IMR-90 (cell line): ENCODE data around the gene PRLH. TPM values are rescaled to one million over a fixed set of nuclear protein-coding genes. Genes with fewer than 3 reads are reported as not detected.
A peak's percentile ranks its signal among the peaks of the same experiment; 100 is the strongest.

Experiments used
- ATAC-seq: fragments of 200-7000 bp; cut with Tn5 transposase; 2 replicates; pipeline ENCODE4 v1.9.1; 2020; ENCODE audit warnings: low read depth, mild to moderate bottlenecking, moderate library complexity
- BruUV-seq: library from RNA; stranded (reverse); fragments of 400-500 nt; replicated peaks from 2 replicates; lab custom pipeline; 2021; lab: Mats Ljungman, UMichigan
- CTCF ChIA-PET: fragments of 300-600 bp; formaldehyde crosslinking; extraction: SDS; loops from one replicate; lab custom pipeline; 2021; ENCODE audit warnings: antibody characterized with exemption; lab: Yijun Ruan, JAX
- POLR2A ChIA-PET: fragments of 300-600 bp; sonication (Branson Sonifier 250); formaldehyde crosslinking; loops from one replicate; lab custom pipeline; 2022; ENCODE audit warnings: antibody characterized with exemption; ENCODE audit not compliant: unreplicated experiment; lab: Charles Lee
- DNase-seq: peaks from one replicate; pipeline ENCODE4 v3.0.0; 2013
- H2AFZ ChIP-seq: replicated peaks from 2 replicates; pipeline ENCODE3; 2013; ENCODE audit warnings: low read length, mild to moderate bottlenecking; ENCODE audit not compliant: poor library complexity
- H2AK5ac ChIP-seq: 2 replicates; pipeline ENCODE4 v1.6.1; 2013; ENCODE audit warnings: low read depth, low read length, inconsistent platforms
- H2AK9ac ChIP-seq: replicated peaks from 2 replicates; pipeline ENCODE3; 2013; ENCODE audit warnings: mild to moderate bottlenecking, low read depth, low read length, moderate library complexity; ENCODE audit not compliant: poor library complexity
- H2BK120ac ChIP-seq: 2 replicates; pipeline ENCODE4 v1.6.1; 2013; ENCODE audit warnings: low read depth, low read length, inconsistent platforms
- H2BK15ac ChIP-seq: 3 replicates; pipeline ENCODE4 v1.6.1; 2013; ENCODE audit warnings: low read depth, low read length, inconsistent platforms
- H2BK20ac ChIP-seq: 2 replicates; pipeline ENCODE4 v1.6.1; 2013; ENCODE audit warnings: low read depth, mild to moderate bottlenecking, inconsistent platforms, low read length, moderate library complexity
- H2BK5ac ChIP-seq: 2 replicates; pipeline ENCODE4 v1.6.1; 2013; ENCODE audit warnings: mild to moderate bottlenecking, low read depth, low read length, inconsistent platforms; ENCODE audit not compliant: poor library complexity, severe bottlenecking
- H3K14ac ChIP-seq: replicated peaks from 2 replicates; pipeline ENCODE4 v1.6.1; 2013; ENCODE audit warnings: low read depth, low read length, inconsistent platforms
- H3K18ac ChIP-seq: 2 replicates; pipeline ENCODE4 v1.6.1; 2013; ENCODE audit warnings: low read depth, low read length, control low read depth
- H3K23ac ChIP-seq: 2 replicates; pipeline ENCODE4 v1.6.1; 2013; ENCODE audit warnings: low read depth, low read length, inconsistent platforms
- H3K27ac ChIP-seq: 2 replicates; pipeline ENCODE4 v1.5.1; 2013; ENCODE audit warnings: mild to moderate bottlenecking, control low read depth, low read length; ENCODE audit not compliant: insufficient read depth
- H3K27me3 ChIP-seq: 2 replicates; pipeline ENCODE4 v1.6.1; 2013; ENCODE audit warnings: low read length; ENCODE audit not compliant: control insufficient read depth, insufficient read depth
- H3K36me3 ChIP-seq: 2 replicates; pipeline ENCODE4 v1.6.1; 2013; ENCODE audit warnings: low read length, mixed read lengths; ENCODE audit not compliant: control insufficient read depth, insufficient read depth
- H3K4ac ChIP-seq: 2 replicates; pipeline ENCODE4 v1.6.1; 2013; ENCODE audit warnings: low read depth, low read length, inconsistent platforms
- H3K4me1 ChIP-seq: 2 replicates; pipeline ENCODE4 v1.6.1; 2013; ENCODE audit warnings: low read length, mixed read lengths; ENCODE audit not compliant: control insufficient read depth, insufficient read depth
- H3K4me2 ChIP-seq: 2 replicates; pipeline ENCODE4 v1.6.1; 2013; ENCODE audit warnings: low read depth, mild to moderate bottlenecking, control low read depth, low read length, moderate library complexity
- H3K4me3 ChIP-seq: 2 replicates; pipeline ENCODE4 v1.5.1; 2013; ENCODE audit warnings: low read depth, mild to moderate bottlenecking, control low read depth, low read length, moderate library complexity; ENCODE audit not compliant: insufficient read depth
- H3K56ac ChIP-seq: 2 replicates; pipeline ENCODE4 v1.6.1; 2013; ENCODE audit warnings: low read length, inconsistent platforms; ENCODE audit not compliant: insufficient read depth; ENCODE audit errors: extremely low read depth
- H3K79me1 ChIP-seq, 2 experiments: 2 replicates each; pipeline ENCODE4 v1.6.1; 2013; ENCODE audit warnings: low read length in 2 of 2, inconsistent platforms in 1 of 2, low read depth in 1 of 2
- H3K9ac ChIP-seq: 2 replicates; pipeline ENCODE4 v1.6.1; 2013; ENCODE audit warnings: low read depth, low read length, control low read depth
- H3K9me1 ChIP-seq: 2 replicates; pipeline ENCODE4 v1.6.1; 2013; ENCODE audit warnings: low read length, inconsistent platforms; ENCODE audit not compliant: insufficient read depth
- H3K9me3 ChIP-seq: 2 replicates; pipeline ENCODE4 v1.6.1; 2013; ENCODE audit warnings: low read length; ENCODE audit not compliant: control insufficient read depth, insufficient read depth
- H4K20me1 ChIP-seq: 2 replicates; pipeline ENCODE4 v1.6.1; 2013; ENCODE audit warnings: low read length, inconsistent platforms; ENCODE audit not compliant: insufficient read depth
- H4K5ac ChIP-seq: 2 replicates; pipeline ENCODE4 v1.6.1; 2013; ENCODE audit warnings: mild to moderate bottlenecking, low read depth, low read length, control low read depth
- H4K8ac ChIP-seq, 2 experiments: 2 replicates each; pipeline ENCODE4 v1.6.1; 2013; ENCODE audit warnings: low read depth in 2 of 2, low read length in 2 of 2, control low read depth in 1 of 2, inconsistent platforms in 1 of 2
- H4K91ac ChIP-seq: 2 replicates; pipeline ENCODE4 v1.6.1; 2013; ENCODE audit warnings: low read depth, low read length, inconsistent platforms; ENCODE audit not compliant: insufficient read depth
- CHD1 ChIP-seq: IDR thresholded peaks from 2 replicates; pipeline ENCODE4 v1.6.1; 2012; ENCODE audit warnings: low read depth, low read length, improper control_type of control experiment
- CTCF ChIP-seq: conservative IDR thresholded peaks from 2 replicates; pipeline ENCODE4 v1.5.1; 2012; ENCODE audit warnings: mild to moderate bottlenecking, low read depth, low read length, improper control_type of control experiment
- MAFK ChIP-seq: IDR thresholded peaks from 2 replicates; pipeline ENCODE4 v1.6.1; 2012; ENCODE audit warnings: low read depth, low read length, improper control_type of control experiment
- RAD21 ChIP-seq: IDR thresholded peaks from 2 replicates; pipeline ENCODE4 v1.6.1; 2012; ENCODE audit warnings: low read length, improper control_type of control experiment
- WGBS, 2 experiments: methylation state at CpG; one replicate each; pipeline versions ENCODE4 v1.1.5 to v1.1.7; 2013; ENCODE audit warnings: missing lambda C conversion rate in 2 of 2; ENCODE audit not compliant: insufficient read length in 1 of 2; ENCODE audit errors: extremely low coverage in 2 of 2; 5-methylcytosine and 5-hydroxymethylcytosine counted together
- dilution Hi-C: fragments of 300-500 bp; cut with HindIII; formaldehyde crosslinking; loops from one replicate; pipeline ENCODE4 v1.14.3; 2018; ENCODE audit warnings: low sequenced_read_pairs; ENCODE audit not compliant: unreplicated experiment
- in situ Hi-C: fragments of 300-500 bp; cut with MboI; formaldehyde crosslinking; loops from 3 replicates; pipeline ENCODE4 v1.14.3; 2019; ENCODE audit warnings: low sequenced_read_pairs, inconsistent platforms, mixed read lengths
- intact Hi-C: fragments of 100-400 bp; cut with micrococcal nuclease; formaldehyde crosslinking; loops from 2 replicates; pipeline ENCODE4 v1.10.0; 2022
- polyA plus RNA-seq, 3 experiments: library from polyadenylated mRNA; depleted of rRNA; stranded (reverse); fragments of >200 nt; gene quantifications; 2 replicates each; pipeline ENCODE4 v1.2.3, GENCODE V29; 2012; ENCODE audit warnings: low replicate concordance in 1 of 3
- total RNA-seq: library from RNA; depleted of rRNA; stranded (reverse); fragments of >200 nt; gene quantifications from 2 replicates; pipeline ENCODE4 v1.2.3, GENCODE V29; 2012

The PRLH gene
- total and polyA plus RNA-seq, 2 of the 4 experiments (the other 2 are of a cell fraction) = not detected

DNA sequence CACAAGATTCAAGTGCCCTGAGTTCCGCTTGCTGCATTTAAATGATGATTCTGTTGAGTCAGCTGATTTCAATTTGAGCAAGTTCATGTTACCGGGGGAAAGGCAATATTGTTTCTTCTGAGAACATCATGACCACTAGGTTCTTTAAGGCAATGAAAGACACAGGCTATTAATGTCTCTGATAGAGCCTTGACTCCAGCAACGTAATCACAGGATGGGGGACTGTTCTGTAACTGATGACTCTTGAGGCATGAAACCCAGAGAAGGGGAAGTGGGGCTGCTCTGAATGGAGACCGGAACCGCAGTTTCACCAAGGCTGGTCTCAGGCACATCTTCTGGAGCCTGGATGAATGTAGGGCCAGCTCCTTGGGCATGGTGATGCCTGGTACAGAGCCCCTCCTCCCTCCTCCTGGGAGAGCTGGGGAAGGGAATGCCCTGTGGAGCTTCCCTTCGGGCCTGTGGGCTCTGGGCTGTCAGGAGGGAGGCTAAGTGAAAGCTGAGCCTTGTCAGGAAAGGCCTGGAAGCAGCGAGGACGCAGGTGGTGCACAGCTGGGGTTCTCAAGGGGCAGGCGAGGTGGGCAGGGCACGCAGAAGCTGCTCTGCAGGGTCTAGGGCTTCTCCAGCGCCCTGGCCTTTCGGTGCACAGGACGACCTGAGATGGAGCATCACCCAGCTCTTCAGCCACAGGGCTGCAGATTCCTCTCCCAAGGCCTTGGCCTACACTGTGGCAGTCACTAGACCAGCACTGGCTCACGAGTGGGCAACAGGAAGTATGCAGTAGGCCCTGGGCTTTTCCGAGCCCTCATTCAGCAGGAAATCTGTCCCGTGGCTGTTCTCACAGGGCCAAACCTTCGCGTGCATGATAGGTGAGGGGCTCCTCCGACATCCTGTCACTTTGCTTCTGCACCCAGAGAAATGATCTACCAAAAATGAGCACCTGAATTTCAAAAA, 36.6 kb upstream of the PRLH start:
- CTCF ChIA-PET = interaction anchor here (2.4 kb wide), 1 partner anchor 17 kb away, joined by 11 read pairs; no protein-coding TSS in a partner anchor
- Histone ChIP-seq H3K36me3 (peaks cover 3% of the 10 kb centered on the region), H3K9me3 (no peaks in the 10 kb centered on the region), H3K4me2 (no peak overlapping the region), H2BK20ac (no peak overlapping the region), H3K14ac (no peak overlapping the region), H4K91ac (no peak overlapping the region), H3K56ac (no peak overlapping the region), H4K8ac (no peak overlapping the region), H2AK9ac (no peak overlapping the region), H3K4ac (no peak overlapping the region), H2AFZ (no peak overlapping the region), H3K4me1 (no peaks in the 10 kb centered on the region), H3K9me1 (peaks cover 8% of the 10 kb centered on the region), H3K79me1 (no peaks in the 10 kb centered on the region), H2BK120ac (no peak overlapping the region), H3K18ac (no peak overlapping the region), H3K4me3 (no peak overlapping the region), H2AK5ac (no peak overlapping the region), H3K27ac (no peak overlapping the region), H3K23ac (no peak overlapping the region), H4K5ac (no peak overlapping the region), H2BK5ac (no peak overlapping the region), H2BK15ac (no peak overlapping the region), H3K27me3 (no peaks in the 10 kb centered on the region), H4K20me1 (no peaks in the 10 kb centered on the region; the same call in 1 of the 2 replicates), H3K9ac (no peak overlapping the region)
- dilution Hi-C loops = no loop called here
- TF ChIP-seq RAD21 = no peak
- no peak for TF ChIP-seq CTCF
- peak; percentile 95 for TF ChIP-seq MAFK
- no peak for TF ChIP-seq CHD1
- intact Hi-C loops = no loop called here
- DNase-seq (no peak), ATAC-seq (no peak)
- 91% methylated on average over 14 of the region's 19 CpGs; no CpG with 5 or more reads in 1 of the 2 experiments for whole genome bisulfite sequencing, 2 experiments
- BruUV-seq = no TSS peak
- POLR2A ChIA-PET = no interaction called here
- in situ Hi-C loops = no loop called here
